Measurements from ENCODE around the gene TLK1. TPM values are rescaled to one million over a fixed set of nuclear protein-coding genes. Genes with fewer than 3 reads are reported as not detected.

TLK1 gene
- total and polyA plus RNA-seq, 2 experiments from 2014 or later, result 41.2 to 45.0 TPM

DNA sequence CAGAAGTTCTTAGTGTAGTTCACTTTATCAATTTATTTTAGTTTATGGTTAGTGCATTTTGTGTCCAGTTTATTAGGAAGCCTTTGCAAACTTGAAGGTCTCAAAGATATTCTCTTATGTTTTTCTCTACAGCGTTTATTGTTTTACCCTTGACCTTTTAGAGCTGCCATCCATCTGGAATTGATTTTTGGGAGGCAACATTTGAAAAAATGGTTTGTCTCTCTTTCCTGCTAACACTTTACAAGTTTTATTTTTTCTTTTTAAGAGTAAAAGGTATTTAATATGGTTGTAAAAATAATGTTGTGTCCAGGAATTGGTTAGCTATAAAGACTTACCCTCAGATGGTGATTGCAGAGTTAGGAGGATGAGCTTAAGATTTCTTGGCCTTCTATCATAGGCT lies 217.7 kb downstream of the TLK1 start (continued):
- TF ChIP-seq ETS1 (IDR thresholded peaks at IDR 0.05) (no peak), CREB1 (CRISPR knock-in tag; IDR thresholded peaks at IDR 0.05; ENCODE audit: low read depth) (no peak), POLR2AphosphoS5 (IDR thresholded peaks at IDR 0.05; ENCODE audit: low read depth) (no peak), ZNF331 (CRISPR knock-in tag; IDR thresholded peaks at IDR 0.05; ENCODE audit: low read depth) (no peak), EZH2phosphoT487 (IDR thresholded peaks at IDR 0.05; ENCODE audit: unreplicated experiment) (no peak)

DNA sequence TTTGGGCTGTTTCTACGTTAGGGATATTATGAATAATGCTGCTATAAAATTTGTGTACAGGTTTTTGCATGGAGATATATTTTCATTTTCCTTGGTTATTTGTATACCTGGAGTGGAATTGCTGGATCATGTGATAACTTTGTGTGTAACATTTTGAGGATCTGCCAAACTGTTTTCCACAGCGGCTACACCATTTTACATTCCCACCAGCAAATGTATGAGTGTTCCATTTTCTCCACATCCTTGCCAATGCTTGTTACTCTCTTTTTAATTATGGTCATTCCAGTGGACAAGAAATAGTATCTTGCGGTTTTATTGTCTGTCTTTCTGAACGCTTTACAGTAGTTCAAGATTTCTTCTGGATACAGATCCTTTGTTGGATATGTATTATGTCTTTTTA lies 218.1 kb downstream of the TLK1 start:
- Histone ChIP-seq H3K36me3 (ENCODE audit: insufficient read depth) (no peaks in the 10 kb centered on the region), H3K4me1 (ENCODE audit: insufficient read depth) (0 out of 2 replicates have a peak, but pooled peaks cover 5% of the 10 kb centered on the region), H3F3A (replicated peaks; ENCODE audit: low read depth) (no peaks in the 10 kb centered on the region), H3K4me2 (no peak overlapping the region), H4K20me1 (replicated peaks; ENCODE audit: insufficient read depth) (peaks cover 47% of the 10 kb centered on the region), H3K9me2 (ENCODE audit: insufficient read depth) (no peaks in the 10 kb centered on the region), H2AFZ (no peak overlapping the region), H3K79me2 (replicated peaks; ENCODE audit: insufficient read depth) (peaks cover 100% of the 10 kb centered on the region), H3K4me3 (no peak overlapping the region), H3K27me3 (ENCODE audit: insufficient read depth) (no peaks in the 10 kb centered on the region), H3K27ac (ENCODE audit: low read depth) (no peak overlapping the region)
- Mint-ChIP-seq H3K4me1 (peaks cover 13% of the 10 kb centered on the region; the same call in 2 of the 3 replicates), H3K4me3 (no peak overlapping the region), H3K9me3 (no peaks in the 10 kb centered on the region), H3K36me3 (ENCODE audit: low read depth) (no peaks in the 10 kb centered on the region), H3K27me3 (ENCODE audit: insufficient read depth, low read depth, poor library complexity) (peaks cover 4% of the 10 kb centered on the region), H3K27ac (no peak overlapping the region)
- no peak for ATAC-seq
- DNase-seq (ENCODE audit: low spot score), result no peak
- TF ChIP-seq ZNF331 (CRISPR knock-in tag; IDR thresholded peaks at IDR 0.05; ENCODE audit: low read depth), result no peak
- TF ChIP-seq STAT1 (IDR thresholded peaks at IDR 0.05; ENCODE audit: unreplicated experiment), result no peak
- TF ChIP-seq, protein P1, sequence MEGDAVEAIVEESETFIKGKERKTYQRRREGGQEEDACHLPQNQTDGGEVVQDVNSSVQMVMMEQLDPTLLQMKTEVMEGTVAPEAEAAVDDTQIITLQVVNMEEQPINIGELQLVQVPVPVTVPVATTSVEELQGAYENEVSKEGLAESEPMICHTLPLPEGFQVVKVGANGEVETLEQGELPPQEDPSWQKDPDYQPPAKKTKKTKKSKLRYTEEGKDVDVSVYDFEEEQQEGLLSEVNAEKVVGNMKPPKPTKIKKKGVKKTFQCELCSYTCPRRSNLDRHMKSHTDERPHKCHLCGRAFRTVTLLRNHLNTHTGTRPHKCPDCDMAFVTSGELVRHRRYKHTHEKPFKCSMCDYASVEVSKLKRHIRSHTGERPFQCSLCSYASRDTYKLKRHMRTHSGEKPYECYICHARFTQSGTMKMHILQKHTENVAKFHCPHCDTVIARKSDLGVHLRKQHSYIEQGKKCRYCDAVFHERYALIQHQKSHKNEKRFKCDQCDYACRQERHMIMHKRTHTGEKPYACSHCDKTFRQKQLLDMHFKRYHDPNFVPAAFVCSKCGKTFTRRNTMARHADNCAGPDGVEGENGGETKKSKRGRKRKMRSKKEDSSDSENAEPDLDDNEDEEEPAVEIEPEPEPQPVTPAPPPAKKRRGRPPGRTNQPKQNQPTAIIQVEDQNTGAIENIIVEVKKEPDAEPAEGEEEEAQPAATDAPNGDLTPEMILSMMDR (conservative IDR thresholded peaks at IDR 0.05; ENCODE audit: low read depth in 2 of 2), result no peak
- TF ChIP-seq EZH2 (IDR thresholded peaks at IDR 0.05; ENCODE audit: low read depth, unreplicated experiment), result no peak
- no peak for TF ChIP-seq NANOG (IDR thresholded peaks at IDR 0.05; ENCODE audit: borderline replicate concordance)
- TF ChIP-seq EZH2phosphoT487 (IDR thresholded peaks at IDR 0.05; ENCODE audit: unreplicated experiment), result no peak
- TF ChIP-seq ETS1 (IDR thresholded peaks at IDR 0.05), result no peak
- TF ChIP-seq ZNF114 (CRISPR knock-in tag; IDR thresholded peaks at IDR 0.05), result no peak
- TF ChIP-seq, protein P2, sequence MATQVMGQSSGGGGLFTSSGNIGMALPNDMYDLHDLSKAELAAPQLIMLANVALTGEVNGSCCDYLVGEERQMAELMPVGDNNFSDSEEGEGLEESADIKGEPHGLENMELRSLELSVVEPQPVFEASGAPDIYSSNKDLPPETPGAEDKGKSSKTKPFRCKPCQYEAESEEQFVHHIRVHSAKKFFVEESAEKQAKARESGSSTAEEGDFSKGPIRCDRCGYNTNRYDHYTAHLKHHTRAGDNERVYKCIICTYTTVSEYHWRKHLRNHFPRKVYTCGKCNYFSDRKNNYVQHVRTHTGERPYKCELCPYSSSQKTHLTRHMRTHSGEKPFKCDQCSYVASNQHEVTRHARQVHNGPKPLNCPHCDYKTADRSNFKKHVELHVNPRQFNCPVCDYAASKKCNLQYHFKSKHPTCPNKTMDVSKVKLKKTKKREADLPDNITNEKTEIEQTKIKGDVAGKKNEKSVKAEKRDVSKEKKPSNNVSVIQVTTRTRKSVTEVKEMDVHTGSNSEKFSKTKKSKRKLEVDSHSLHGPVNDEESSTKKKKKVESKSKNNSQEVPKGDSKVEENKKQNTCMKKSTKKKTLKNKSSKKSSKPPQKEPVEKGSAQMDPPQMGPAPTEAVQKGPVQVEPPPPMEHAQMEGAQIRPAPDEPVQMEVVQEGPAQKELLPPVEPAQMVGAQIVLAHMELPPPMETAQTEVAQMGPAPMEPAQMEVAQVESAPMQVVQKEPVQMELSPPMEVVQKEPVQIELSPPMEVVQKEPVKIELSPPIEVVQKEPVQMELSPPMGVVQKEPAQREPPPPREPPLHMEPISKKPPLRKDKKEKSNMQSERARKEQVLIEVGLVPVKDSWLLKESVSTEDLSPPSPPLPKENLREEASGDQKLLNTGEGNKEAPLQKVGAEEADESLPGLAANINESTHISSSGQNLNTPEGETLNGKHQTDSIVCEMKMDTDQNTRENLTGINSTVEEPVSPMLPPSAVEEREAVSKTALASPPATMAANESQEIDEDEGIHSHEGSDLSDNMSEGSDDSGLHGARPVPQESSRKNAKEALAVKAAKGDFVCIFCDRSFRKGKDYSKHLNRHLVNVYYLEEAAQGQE (IDR thresholded peaks at IDR 0.05; ENCODE audit: unreplicated experiment), result no peak
